Measurements from ENCODE around the gene RYR2. TPM values are rescaled to one million over a fixed set of nuclear protein-coding genes. Genes with fewer than 3 reads are reported as not detected.

Gene RYR2
- total and polyA plus RNA-seq, 2 of the 8 experiments (the other 6 are each of a cell fraction or from before 2014, with no cell fraction given) = 1.3 to 4.4 TPM

DNA sequence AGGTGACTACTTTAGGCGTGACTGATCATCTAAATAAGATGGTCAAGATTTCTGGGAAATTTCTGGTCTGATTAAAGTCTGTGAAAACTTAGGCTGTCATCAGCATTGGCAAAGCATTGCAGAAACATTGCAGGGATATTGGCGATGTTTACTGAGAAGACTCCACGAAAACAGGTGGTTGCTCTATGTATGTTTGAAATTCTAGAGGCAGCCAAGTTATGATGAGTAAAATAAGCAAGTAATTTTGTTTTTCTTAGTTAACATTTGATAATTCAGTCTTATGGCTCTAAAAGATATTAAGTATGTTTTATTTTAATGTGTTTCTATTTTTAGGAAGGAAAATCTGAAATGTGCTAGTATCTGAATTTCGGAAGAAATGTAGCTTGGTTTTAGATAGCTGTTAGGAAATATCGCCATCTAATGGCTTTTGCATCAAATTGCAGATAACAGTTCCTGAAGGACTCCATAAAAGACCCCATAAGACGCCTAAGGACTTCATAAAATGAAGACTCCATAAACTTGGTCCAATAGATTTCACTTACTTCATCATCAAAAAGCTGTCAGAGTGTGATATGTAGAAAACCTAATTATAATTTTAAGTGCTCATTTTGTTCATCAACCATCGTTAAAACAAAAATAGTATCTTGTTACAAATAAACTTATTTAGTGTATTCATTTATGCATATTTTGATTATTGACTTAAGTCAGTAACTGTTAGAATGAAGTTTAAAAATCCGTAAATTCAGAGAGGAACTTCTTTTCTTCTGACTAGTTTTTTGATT, 344.6 kb downstream of the RYR2 start:
- Histone ChIP-seq H3K79me1 (ENCODE audit: low read depth, low read length) (no peaks in the 10 kb centered on the region), H2BK5ac (ENCODE audit: low read depth, low read length) (no peak overlapping the region), H3K27me3 (replicated peaks in 1 of 4; ENCODE audit: control insufficient read depth in 3 of 4, extremely low read depth in 1 of 4, insufficient read depth in 3 of 4, low read length in 3 of 4) (no peaks in the 10 kb centered on the region), H3K4ac (replicated peaks; ENCODE audit: insufficient read length, low read depth, low read length) (no peak overlapping the region), H3K4me1 (replicated peaks in 1 of 4; ENCODE audit: control insufficient read depth in 3 of 4, insufficient read depth in 4 of 4, low read length in 3 of 4) (no peaks in the 10 kb centered on the region), H2BK12ac (ENCODE audit: low read depth, low read length) (no peak overlapping the region), H2AFZ (ENCODE audit: low read length) (no peak overlapping the region), H3K23me2 (ENCODE audit: low read depth, low read length) (no peaks in the 10 kb centered on the region; the same call in 1 of the 2 replicates), H3K14ac (ENCODE audit: insufficient read length) (no peak overlapping the region), H3K23ac (ENCODE audit: insufficient read length) (no peak overlapping the region), H3K56ac (replicated peaks; ENCODE audit: insufficient read length, low read depth, low read length) (no peak overlapping the region), H4K8ac (ENCODE audit: extremely low read depth, insufficient read depth, low read length) (no peak overlapping the region), H3K9me3 (ENCODE audit: insufficient read depth in 2 of 2, low read depth in 1 of 2, low read length in 1 of 2) (no peaks in the 10 kb centered on the region), H2BK120ac (replicated peaks; ENCODE audit: low read depth, low read length) (no peak overlapping the region), H3K9ac (replicated peaks in 1 of 4; ENCODE audit: extremely low read depth in 1 of 4, low read depth in 3 of 4, low read length in 3 of 4) (no peak overlapping the region), H3K18ac (ENCODE audit: extremely low read depth, low read length) (no peak overlapping the region), H4K20me1 (replicated peaks in 1 of 2; ENCODE audit: control insufficient read depth in 1 of 2, insufficient read depth in 2 of 2, low read length in 2 of 2) (no peaks in the 10 kb centered on the region), H3K27ac (ENCODE audit: low read depth, low read length) (no peak overlapping the region), H4K5ac (ENCODE audit: insufficient read length, low read depth, low read length) (no peak overlapping the region), H2AK5ac (ENCODE audit: low read depth, low read length) (no peak overlapping the region), H3K4me2 (ENCODE audit: insufficient read depth in 1 of 2, low read depth in 2 of 2, low read length in 2 of 2) (no peak overlapping the region), H3K79me2 (ENCODE audit: control insufficient read depth in 1 of 2, insufficient read depth in 2 of 2, low read length in 2 of 2) (no peaks in the 10 kb centered on the region), H2BK15ac (ENCODE audit: low read length) (no peak overlapping the region), H4K91ac (replicated peaks; ENCODE audit: insufficient read length, low read length) (no peak overlapping the region), H3K36me3 (ENCODE audit: control insufficient read depth in 2 of 4, insufficient read depth in 4 of 4, low read length in 3 of 4) (no peaks in the 10 kb centered on the region), H2BK20ac (ENCODE audit: low read length) (no peak overlapping the region), H3K4me3 (ENCODE audit: extremely low read depth in 1 of 4, insufficient read depth in 2 of 4, low read depth in 3 of 4, low read length in 4 of 4) (no peak overlapping the region)
- TF ChIP-seq SAP30 (IDR thresholded peaks at IDR 0.05; ENCODE audit: insufficient read depth, insufficient replicate concordance, low read length) (no peak), RAD21 (IDR thresholded peaks at IDR 0.05 in 1 of 2, conservative IDR thresholded peaks at IDR 0.05 in 1 of 2; ENCODE audit: low read depth in 2 of 2, low read length in 2 of 2) (peak; percentile 89 to 90)
- TF ChIP-seq, protein P1, sequence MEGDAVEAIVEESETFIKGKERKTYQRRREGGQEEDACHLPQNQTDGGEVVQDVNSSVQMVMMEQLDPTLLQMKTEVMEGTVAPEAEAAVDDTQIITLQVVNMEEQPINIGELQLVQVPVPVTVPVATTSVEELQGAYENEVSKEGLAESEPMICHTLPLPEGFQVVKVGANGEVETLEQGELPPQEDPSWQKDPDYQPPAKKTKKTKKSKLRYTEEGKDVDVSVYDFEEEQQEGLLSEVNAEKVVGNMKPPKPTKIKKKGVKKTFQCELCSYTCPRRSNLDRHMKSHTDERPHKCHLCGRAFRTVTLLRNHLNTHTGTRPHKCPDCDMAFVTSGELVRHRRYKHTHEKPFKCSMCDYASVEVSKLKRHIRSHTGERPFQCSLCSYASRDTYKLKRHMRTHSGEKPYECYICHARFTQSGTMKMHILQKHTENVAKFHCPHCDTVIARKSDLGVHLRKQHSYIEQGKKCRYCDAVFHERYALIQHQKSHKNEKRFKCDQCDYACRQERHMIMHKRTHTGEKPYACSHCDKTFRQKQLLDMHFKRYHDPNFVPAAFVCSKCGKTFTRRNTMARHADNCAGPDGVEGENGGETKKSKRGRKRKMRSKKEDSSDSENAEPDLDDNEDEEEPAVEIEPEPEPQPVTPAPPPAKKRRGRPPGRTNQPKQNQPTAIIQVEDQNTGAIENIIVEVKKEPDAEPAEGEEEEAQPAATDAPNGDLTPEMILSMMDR (IDR thresholded peaks at IDR 0.05; ENCODE audit: control extremely low read depth in 1 of 3, insufficient read depth in 1 of 3, low read depth in 1 of 3, low read length in 3 of 3) = peak in 2 of 3 experiments; percentile 56 to 68; a peak in 2 of 4 replicates
- CTCF ChIA-PET (ENCODE audit: partially characterized antibody) = interaction anchor here (0.6 to 3.3 kb wide), 44 partner anchors 11 to 633 kb away, joined by 3 to 10 read pairs (median 3); partner anchors contain the start of gene RYR2
- POLR2A ChIA-PET (ENCODE audit: partially characterized antibody) = interaction anchor here (0.6 kb wide), 1 partner anchor 260 kb away, joined by 3 read pairs; no protein-coding TSS in a partner anchor
- FAIRE-seq = peak; percentile 58
- no peak for DNase-seq (ENCODE audit: low read depth in 1 of 2, low spot score in 2 of 2)
- 62% methylated on average over 8 of the region's 8 CpGs; no CpG with 5 or more reads in 1 of the 2 experiments for WGBS, 2 experiments (ENCODE audit: extremely low coverage in 1 of 2, insufficient coverage in 1 of 2, insufficient read length in 1 of 2, insufficient replicate concordance in 2 of 2, low coverage in 1 of 2, low lambda C conversion rate in 2 of 2, missing lambda C conversion rate in 1 of 2)
